Activated T-helper 1 cell treated with anti-CD3 and anti-CD28 coated beads, Interleukin-12 subunit alpha, Interleukin-12 subunit beta, Interleukin-2, Interleukin-4 antibody, amounts not matched to agents 30 ng/mL and 10 ng/mL and 1 ng/mL, durations not matched to agents 14 hours and 24 hours and 36 hours (primary cell): Measurements from ENCODE around the gene RETREG2. TPM values are rescaled to one million over a fixed set of nuclear protein-coding genes. Genes with fewer than 3 reads are reported as not detected.

Source experiments
- DNase-seq: peaks from one replicate; pipeline ENCODE4 v3.0.0; 2021; ENCODE audit warnings: low spot score
- H3K27ac Mint-ChIP-seq: one replicate; pipeline ENCODE4 v1.8.0; 2021; ENCODE audit warnings: mild to moderate bottlenecking, mixed read lengths
- H3K27me3 Mint-ChIP-seq: one replicate; pipeline ENCODE4 v1.8.0; 2022; ENCODE audit warnings: mild to moderate bottlenecking, moderate library complexity, mixed read lengths; ENCODE audit not compliant: insufficient read depth
- H3K36me3 Mint-ChIP-seq: one replicate; pipeline ENCODE4 v1.8.0; 2021; ENCODE audit warnings: low read depth, mixed read lengths
- H3K4me1 Mint-ChIP-seq: one replicate; pipeline ENCODE4 v1.8.0; 2021; ENCODE audit warnings: low read depth, mixed read lengths
- H3K4me3 Mint-ChIP-seq: one replicate; pipeline ENCODE4 v1.8.0; 2021; ENCODE audit warnings: mild to moderate bottlenecking, moderate library complexity, mixed read lengths
- H3K9me3 Mint-ChIP-seq: one replicate; pipeline ENCODE4 v1.8.0; 2021; ENCODE audit warnings: mixed read lengths
- intact Hi-C: fragments of 100-400 bp; cut with micrococcal nuclease; formaldehyde crosslinking; loops from one replicate; pipeline ENCODE4 v1.15.1; 2024
- total RNA-seq: library from RNA; stranded (reverse); gene quantifications from 2 replicates; pipeline ENCODE4 v1.2.3, GENCODE V29; 2022

RETREG2 gene
- 58.4 and 61.5 TPM in 2 replicates for total RNA-seq

- peaks cover 72% of the 10 kb centered on the region for H3K4me1 Mint-ChIP-seq
- peak within 1 kb of the TSS; percentile 96 for H3K27ac Mint-ChIP-seq
Observed at GRCh38 chr2:219177552-219178376, at the start of gene RETREG2. RETREG2 (plus strand) TSS chr2:219178275; CDS start chr2:219178353, 78 bp downstream.

GRCh38 chr2:219128396-219128795, 49.7 kb upstream of the RETREG2 start:
- Mint-ChIP-seq H3K27ac (no peak overlapping the region), H3K4me1 (peaks cover 18% of the 10 kb centered on the region), H3K4me3 (no peak overlapping the region), H3K9me3 (no peaks in the 10 kb centered on the region), H3K27me3 (no peaks in the 10 kb centered on the region), H3K36me3 (no peaks in the 10 kb centered on the region)
- no peak for DNase-seq
- intact Hi-C loops = no loop called here

More at GRCh38 chr2:219177552-219178376, at the start of gene RETREG2:
- Mint-ChIP-seq H3K4me3 (peak within 1 kb of the TSS; percentile 91), H3K36me3 (peaks cover 32% of the 10 kb centered on the region), H3K27me3 (no peaks in the 10 kb centered on the region), H3K9me3 (no peaks in the 10 kb centered on the region)
- intact Hi-C loops = loop anchor here (1.0 to 5.0 kb wide), 14 partner anchors 17 to 890 kb away; partner anchors contain the start of genes ABCB6, ANKZF1, ATG9A and CNOT9
- DNase-seq = peak; percentile 74

DNA sequence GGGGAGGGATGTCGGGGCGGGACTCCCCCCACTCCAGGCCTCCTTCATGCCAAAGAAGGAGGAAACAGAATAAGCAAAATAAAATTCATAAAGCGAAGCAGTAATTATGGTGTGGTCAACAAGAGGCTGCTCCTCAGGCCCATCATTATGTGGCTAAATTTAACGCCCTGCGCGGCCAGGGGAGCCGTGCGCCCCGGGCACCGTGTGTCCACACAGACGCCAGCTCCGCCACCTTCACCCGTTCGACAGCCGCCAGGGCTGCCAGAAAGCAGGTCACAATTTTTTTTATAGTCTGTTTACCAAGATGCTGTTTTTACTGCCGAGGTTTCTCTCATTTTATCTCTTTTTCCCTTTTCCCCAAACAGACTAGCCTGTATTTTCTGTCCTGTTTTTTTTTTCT, 48.5 kb upstream of the RETREG2 start:
- Mint-ChIP-seq H3K9me3 (no peaks in the 10 kb centered on the region), H3K36me3 (no peaks in the 10 kb centered on the region), H3K27me3 (no peaks in the 10 kb centered on the region), H3K4me1 (peaks cover 10% of the 10 kb centered on the region), H3K27ac (no peak overlapping the region), H3K4me3 (no peak overlapping the region)
- DNase-seq = no peak
- intact Hi-C loops = no loop called here

DNA sequence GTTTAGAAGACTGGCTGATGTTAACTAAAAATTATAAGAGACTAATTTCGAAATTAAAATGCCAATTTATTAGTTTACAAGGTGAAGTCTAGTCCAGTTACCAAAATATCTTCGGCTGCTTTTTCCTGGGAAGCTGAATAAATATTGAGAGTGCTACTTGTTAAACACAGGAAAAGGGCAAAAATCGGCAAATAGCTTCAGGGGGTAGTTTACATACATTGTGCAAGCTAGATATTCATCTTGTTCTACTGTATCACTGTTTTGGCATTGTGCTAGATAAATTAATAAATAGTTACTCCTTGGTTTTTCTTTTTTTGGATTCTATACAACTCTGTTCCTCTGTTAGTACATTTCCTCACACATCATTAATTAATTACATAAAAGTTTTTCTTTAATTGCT, 46.7 kb upstream of the RETREG2 start:
- H3K27me3 Mint-ChIP-seq = no peaks in the 10 kb centered on the region
- no peak for DNase-seq
- H3K36me3 Mint-ChIP-seq = no peaks in the 10 kb centered on the region
- H3K4me1 Mint-ChIP-seq = no peaks in the 10 kb centered on the region
- intact Hi-C loops = no loop called here
- no peak overlapping the region for H3K27ac Mint-ChIP-seq
- no peaks in the 10 kb centered on the region for H3K9me3 Mint-ChIP-seq
- H3K4me3 Mint-ChIP-seq = no peak overlapping the region

DNA sequence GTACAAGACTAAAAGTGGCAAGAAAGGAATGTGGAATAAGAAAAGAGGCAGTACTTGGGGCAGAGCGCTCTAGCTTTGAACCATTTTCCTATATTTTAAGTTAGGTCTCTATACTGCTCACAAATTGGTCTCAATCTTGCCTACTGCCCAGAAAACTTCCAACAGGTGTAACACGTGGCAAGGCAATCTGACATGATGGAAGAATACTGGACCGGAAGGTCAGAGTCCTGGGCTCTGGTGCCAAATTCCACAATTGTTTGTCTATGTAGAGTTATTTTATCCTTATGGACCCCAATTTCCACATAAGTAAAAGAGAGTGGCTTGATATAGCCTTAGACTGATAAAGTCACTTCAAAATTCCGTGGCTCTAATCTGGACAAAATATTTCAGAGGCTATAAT, 46.3 kb upstream of the RETREG2 start:
- H3K27ac Mint-ChIP-seq = no peak overlapping the region
- no peaks in the 10 kb centered on the region for H3K36me3 Mint-ChIP-seq
- no peaks in the 10 kb centered on the region for H3K4me1 Mint-ChIP-seq
- no peak for DNase-seq
- intact Hi-C loops = no loop called here
- no peaks in the 10 kb centered on the region for H3K27me3 Mint-ChIP-seq
- H3K4me3 Mint-ChIP-seq = no peak overlapping the region
- H3K9me3 Mint-ChIP-seq = no peaks in the 10 kb centered on the region

GRCh38 chr2:219133976-219134375, 44.1 kb upstream of the RETREG2 start:
- H3K27ac Mint-ChIP-seq = no peak overlapping the region
- intact Hi-C loops = no loop called here
- H3K36me3 Mint-ChIP-seq = no peaks in the 10 kb centered on the region
- no peaks in the 10 kb centered on the region for H3K4me1 Mint-ChIP-seq
- no peaks in the 10 kb centered on the region for H3K9me3 Mint-ChIP-seq
- no peak overlapping the region for H3K4me3 Mint-ChIP-seq
- H3K27me3 Mint-ChIP-seq = no peaks in the 10 kb centered on the region
- no peak for DNase-seq

GRCh38 chr2:219140722-219141121, 37.4 kb upstream of the RETREG2 start:
- DNase-seq = no peak
- Mint-ChIP-seq H3K27me3 (no peaks in the 10 kb centered on the region), H3K4me3 (no peak overlapping the region), H3K27ac (no peak overlapping the region), H3K4me1 (peaks cover 7% of the 10 kb centered on the region), H3K9me3 (no peaks in the 10 kb centered on the region), H3K36me3 (peaks cover 17% of the 10 kb centered on the region)
- intact Hi-C loops = no loop called here

- Mint-ChIP-seq H3K27me3 (no peaks in the 10 kb centered on the region), H3K4me3 (no peak overlapping the region), H3K4me1 (peaks cover 7% of the 10 kb centered on the region), H3K9me3 (no peaks in the 10 kb centered on the region), H3K27ac (no peak overlapping the region), H3K36me3 (peaks cover 24% of the 10 kb centered on the region)
- no peak for DNase-seq
- intact Hi-C loops = no loop called here
Observed at GRCh38 chr2:219142329-219142728, 35.7 kb upstream of the RETREG2 start.

DNA sequence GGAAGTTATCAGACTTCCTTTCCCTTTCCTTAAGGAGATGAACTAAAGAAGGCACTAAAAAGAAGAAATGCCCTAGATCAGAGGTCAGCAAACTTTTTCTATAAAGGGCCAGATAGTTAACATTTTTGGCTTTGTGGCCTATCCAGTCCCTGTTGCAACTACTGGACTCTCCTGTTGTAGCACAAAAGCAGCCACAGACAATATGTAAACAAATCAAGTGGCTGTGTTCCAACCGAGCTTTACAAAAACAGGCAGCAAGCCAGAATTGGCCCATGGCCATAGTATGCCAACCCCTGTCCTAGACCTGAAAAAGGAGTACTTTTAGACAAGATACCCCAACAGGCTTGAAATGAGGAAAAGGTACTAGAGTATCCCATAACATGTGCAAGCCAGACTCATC, 28.4 kb upstream of the RETREG2 start:
- no peak for DNase-seq
- intact Hi-C loops = loop anchor here (5.0 to 10.0 kb wide), 2 partner anchors 167 to 295 kb away; partner anchors contain the start of gene WNT6
- Mint-ChIP-seq H3K4me3 (no peak overlapping the region), H3K27ac (no peak overlapping the region), H3K36me3 (peaks cover 14% of the 10 kb centered on the region), H3K4me1 (no peaks in the 10 kb centered on the region), H3K27me3 (no peaks in the 10 kb centered on the region), H3K9me3 (no peaks in the 10 kb centered on the region)

DNA sequence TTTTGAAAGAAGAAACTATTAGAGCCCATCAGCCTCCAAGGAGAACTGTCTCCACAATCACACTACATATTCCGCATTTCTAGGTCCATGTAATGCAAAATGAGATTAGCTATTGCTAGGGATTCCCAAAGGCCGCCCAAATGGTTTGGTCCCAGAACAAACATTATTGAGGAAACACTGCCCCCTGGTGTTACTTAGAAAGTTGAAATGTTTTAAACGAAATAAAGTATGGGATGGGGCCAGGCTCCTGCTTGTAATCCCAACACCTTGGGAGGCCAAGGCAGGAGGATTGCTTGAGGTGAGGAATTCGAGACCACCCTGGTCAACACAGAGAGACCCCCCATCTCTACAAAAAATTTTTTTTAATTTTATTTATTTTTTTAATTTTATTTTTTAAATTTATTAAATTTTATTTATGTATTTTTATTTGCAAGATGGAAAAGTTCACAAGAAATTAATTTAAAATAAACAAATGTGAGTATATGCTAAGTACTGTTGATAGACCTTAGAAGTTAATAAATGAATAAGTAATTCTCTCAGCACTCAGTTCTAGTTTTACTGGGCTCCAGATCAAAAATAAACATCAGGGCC, 22.9 kb upstream of the RETREG2 start:
- no peak overlapping the region for H3K27ac Mint-ChIP-seq
- intact Hi-C loops = loop anchor here (1.0 to 10.0 kb wide), 6 partner anchors 82 to 300 kb away; partner anchors contain the start of gene WNT6
- H3K36me3 Mint-ChIP-seq = peaks cover 13% of the 10 kb centered on the region
- no peak overlapping the region for H3K4me3 Mint-ChIP-seq
- H3K9me3 Mint-ChIP-seq = no peaks in the 10 kb centered on the region
- H3K4me1 Mint-ChIP-seq = peaks cover 8% of the 10 kb centered on the region
- peak; percentile 19 for DNase-seq
- H3K27me3 Mint-ChIP-seq = no peaks in the 10 kb centered on the region

- intact Hi-C loops = loop anchor here (10.0 kb wide), 1 partner anchor 303 kb away; the partner anchor contains the start of gene WNT6
- no peaks in the 10 kb centered on the region for H3K27me3 Mint-ChIP-seq
Observed at GRCh38 chr2:219157396-219157795, 20.7 kb upstream of the RETREG2 start.

GRCh38 chr2:219158025-219158424, 20.1 kb upstream of the RETREG2 start:
- H3K9me3 Mint-ChIP-seq = no peaks in the 10 kb centered on the region
- H3K27ac Mint-ChIP-seq = no peak overlapping the region
- DNase-seq = no peak
- intact Hi-C loops = loop anchor here (10.0 kb wide), 1 partner anchor 303 kb away; the partner anchor contains the start of gene WNT6
- peaks cover 20% of the 10 kb centered on the region for H3K4me1 Mint-ChIP-seq
- H3K27me3 Mint-ChIP-seq = no peaks in the 10 kb centered on the region
- peaks cover 13% of the 10 kb centered on the region for H3K36me3 Mint-ChIP-seq
- H3K4me3 Mint-ChIP-seq = no peak overlapping the region

More at GRCh38 chr2:219157396-219157795, 20.7 kb upstream of the RETREG2 start:
- Mint-ChIP-seq H3K9me3 (no peaks in the 10 kb centered on the region), H3K4me3 (no peak overlapping the region), H3K27ac (no peak overlapping the region), H3K36me3 (peaks cover 13% of the 10 kb centered on the region), H3K4me1 (peaks cover 20% of the 10 kb centered on the region)
- DNase-seq = no peak

- H3K4me3 Mint-ChIP-seq = no peak overlapping the region
- H3K4me1 Mint-ChIP-seq = peaks cover 20% of the 10 kb centered on the region
- intact Hi-C loops = loop anchor here (10.0 kb wide), 1 partner anchor 304 kb away; the partner anchor contains the start of gene WNT6
- H3K27ac Mint-ChIP-seq = no peak overlapping the region
- H3K27me3 Mint-ChIP-seq = no peaks in the 10 kb centered on the region
- H3K36me3 Mint-ChIP-seq = peaks cover 12% of the 10 kb centered on the region
- no peaks in the 10 kb centered on the region for H3K9me3 Mint-ChIP-seq
- DNase-seq = no peak
Observed at GRCh38 chr2:219158586-219158985, 19.5 kb upstream of the RETREG2 start.
